Lung (tissue), 12 donors: Measurements from ENCODE around the gene MRGPRF. TPM values are rescaled to one million over a fixed set of nuclear protein-coding genes. Genes with fewer than 3 reads are reported as not detected.

ENCODE experiments used
- ATAC-seq: fragments of 200-7000 bp; cut with Tn5 transposase; one replicate; pipeline ENCODE4 v1.9.1; 2020; ENCODE audit warnings: moderate number of reproducible peaks; ENCODE audit not compliant: insufficient read depth, low FRiP score
- DNase-seq, 3 donors: peaks; one replicate each; pipeline ENCODE4 v3.0.0-alpha.2; 2013 to 2017
- H3K27ac ChIP-seq, 2 donors: one replicate each; pipeline ENCODE4 v1.5.1; 2013; ENCODE audit warnings: mild to moderate bottlenecking in 2 of 2, moderate library complexity in 2 of 2, control low read depth in 1 of 2, inconsistent platforms in 1 of 2, low read depth in 1 of 2, low read length in 1 of 2
- H3K27me3 ChIP-seq, 3 donors: one replicate each; pipeline ENCODE4 v1.5.1; 2013; ENCODE audit warnings: low read length in 2 of 3; ENCODE audit not compliant: control insufficient read depth in 3 of 3, insufficient read depth in 3 of 3
- H3K36me3 ChIP-seq, 4 donors: one replicate each; pipeline ENCODE4 v1.5.1; 2013; ENCODE audit warnings: low read length in 4 of 4, mild to moderate bottlenecking in 1 of 4, moderate library complexity in 1 of 4; ENCODE audit not compliant: control insufficient read depth in 4 of 4, insufficient read depth in 4 of 4
- H3K4me1 ChIP-seq, 5 donors: one replicate each; pipeline ENCODE4 v1.5.1; 2013; ENCODE audit warnings: low read length in 5 of 5, mild to moderate bottlenecking in 2 of 5, moderate library complexity in 1 of 5; ENCODE audit not compliant: control insufficient read depth in 5 of 5, insufficient read depth in 5 of 5
- H3K4me3 ChIP-seq: one replicate; pipeline ENCODE4 v1.5.1; 2013; ENCODE audit warnings: mild to moderate bottlenecking, control low read depth, moderate library complexity
- H3K9ac ChIP-seq, 2 donors: one replicate each; pipeline ENCODE4 v1.5.1; 2013; ENCODE audit warnings: low read length in 2 of 2, control low read depth in 1 of 2; ENCODE audit not compliant: insufficient read depth in 1 of 2
- H3K9me3 ChIP-seq, 4 donors: one replicate each; pipeline ENCODE4 v1.5.1; 2013; ENCODE audit warnings: low read length in 3 of 4, mild to moderate bottlenecking in 1 of 4, moderate library complexity in 1 of 4; ENCODE audit not compliant: control insufficient read depth in 4 of 4, insufficient read depth in 3 of 4
- CTCF ChIP-seq: IDR thresholded peaks from 2 replicates; pipeline ENCODE4 v1.5.1; 2012; ENCODE audit warnings: mild to moderate bottlenecking; ENCODE audit errors: control extremely low read depth, extremely low read depth
- WGBS, 2 donors: extraction: QIAGEN DNeasy Blood & Tissue Kit; methylation state at CpG; one replicate each; pipeline ENCODE4 v1.1.7; 2013; 5-methylcytosine and 5-hydroxymethylcytosine counted together
- polyA plus RNA-seq, 2 donors: library from polyadenylated mRNA; stranded (reverse); fragments of 200-250 nt; gene quantifications; one replicate each; pipeline ENCODE4 v1.2.1, GENCODE V29; 2013
- total RNA-seq, 2 donors: library from RNA; depleted of rRNA in 1 of 2; stranded (reverse); fragments of >200 nt in 1 of 2; gene quantifications; one replicate each; pipeline ENCODE4 v1.2.1, GENCODE V29; 2014 to 2021
- donor health status: control.
- donor health status: control.
- donor health status: Bipolar disorder and iron deficiency.
- donor health status: healthy.
- donor health status: DM: yes; HTN: yes; CAD: no.

MRGPRF gene
- total and polyA plus RNA-seq, 4 donors = 9.2 to 16.8 (median 12.2) TPM

GRCh38 chr11:68961245-68961644 is 51.8 kb downstream of the MRGPRF start:
- Histone ChIP-seq H3K9ac (no peak overlapping the region), H3K4me3 (no peak overlapping the region), H3K27me3 (no peaks in the 10 kb centered on the region), H3K36me3 (no peaks in the 10 kb centered on the region), H3K9me3 (peaks cover 0 to 3% (median 0%) of the 10 kb centered on the region in 4 donors), H3K4me1 (peaks cover 0 to under 1% (median 0%) of the 10 kb centered on the region in 5 donors), H3K27ac (no peak overlapping the region)
- 73 to 88% methylated on average over 8 of the region's 8 CpGs for WGBS, 2 donors
- DNase-seq = no peak
- no peak for TF ChIP-seq CTCF
- no peak for ATAC-seq

- Histone ChIP-seq H3K4me3 (no peak overlapping the region), H3K4me1 (peaks cover 0 to 2% (median 0%) of the 10 kb centered on the region in 5 donors), H3K27me3 (no peaks in the 10 kb centered on the region), H3K9ac (no peak overlapping the region), H3K36me3 (no peaks in the 10 kb centered on the region), H3K27ac (no peak overlapping the region), H3K9me3 (peaks cover 0 to 3% (median 0%) of the 10 kb centered on the region in 4 donors)
- ATAC-seq = no peak
- DNase-seq = no peak
- TF ChIP-seq CTCF = no peak
- WGBS, 2 donors = 91 to 92% methylated on average over 24 to 25 of the region's 25 CpGs
These were observed 52.6 kb downstream of the MRGPRF start for GRCh38 chr11:68960294-68961071.

GRCh38 chr11:68959465-68960293 is 53.4 kb downstream of the MRGPRF start:
- H3K4me3 ChIP-seq = no peak overlapping the region
- no peak overlapping the region for H3K9ac ChIP-seq
- WGBS, 2 donors = 90 to 93% methylated on average over 30 to 31 of the region's 31 CpGs
- H3K27me3 ChIP-seq = no peaks in the 10 kb centered on the region
- no peak for ATAC-seq
- peaks cover 0 to 3% (median 0%) of the 10 kb centered on the region in 4 donors for H3K9me3 ChIP-seq
- DNase-seq = no peak
- H3K36me3 ChIP-seq = no peaks in the 10 kb centered on the region
- H3K27ac ChIP-seq = no peak overlapping the region
- TF ChIP-seq CTCF = no peak
- peaks cover 0 to 9% (median 0%) of the 10 kb centered on the region in 5 donors for H3K4me1 ChIP-seq
